Measurements from ENCODE around the gene OGFR. TPM values are rescaled to one million over a fixed set of nuclear protein-coding genes. Genes with fewer than 3 reads are reported as not detected.
"Not testable (repeated sequence)": the region's sequence is repeated elsewhere in the genome, so short reads cannot be mapped to it uniquely, and the experiment has no call there.

The OGFR gene
- total RNA-seq, 4 donors from 2014 or later, result 32.1 to 54.1 (median 42.5) TPM

GRCh38 chr20:62846166-62846890, 41.7 kb downstream of the OGFR start:
- H3K36me3 ChIP-seq, result no peaks in the 10 kb centered on the region
- H3K27ac ChIP-seq, result no peak overlapping the region
- no peak for TF ChIP-seq EP300 (IDR thresholded peaks at IDR 0.05)
- no peak for TF ChIP-seq POLR2A (IDR thresholded peaks at IDR 0.05)
- TF ChIP-seq, protein P1, sequence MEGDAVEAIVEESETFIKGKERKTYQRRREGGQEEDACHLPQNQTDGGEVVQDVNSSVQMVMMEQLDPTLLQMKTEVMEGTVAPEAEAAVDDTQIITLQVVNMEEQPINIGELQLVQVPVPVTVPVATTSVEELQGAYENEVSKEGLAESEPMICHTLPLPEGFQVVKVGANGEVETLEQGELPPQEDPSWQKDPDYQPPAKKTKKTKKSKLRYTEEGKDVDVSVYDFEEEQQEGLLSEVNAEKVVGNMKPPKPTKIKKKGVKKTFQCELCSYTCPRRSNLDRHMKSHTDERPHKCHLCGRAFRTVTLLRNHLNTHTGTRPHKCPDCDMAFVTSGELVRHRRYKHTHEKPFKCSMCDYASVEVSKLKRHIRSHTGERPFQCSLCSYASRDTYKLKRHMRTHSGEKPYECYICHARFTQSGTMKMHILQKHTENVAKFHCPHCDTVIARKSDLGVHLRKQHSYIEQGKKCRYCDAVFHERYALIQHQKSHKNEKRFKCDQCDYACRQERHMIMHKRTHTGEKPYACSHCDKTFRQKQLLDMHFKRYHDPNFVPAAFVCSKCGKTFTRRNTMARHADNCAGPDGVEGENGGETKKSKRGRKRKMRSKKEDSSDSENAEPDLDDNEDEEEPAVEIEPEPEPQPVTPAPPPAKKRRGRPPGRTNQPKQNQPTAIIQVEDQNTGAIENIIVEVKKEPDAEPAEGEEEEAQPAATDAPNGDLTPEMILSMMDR (IDR thresholded peaks at IDR 0.05), result no peak
- no peak for TF ChIP-seq POLR2AphosphoS5 (IDR thresholded peaks at IDR 0.05)
- H3K9me3 ChIP-seq, result no peaks in the 10 kb centered on the region
- no peak overlapping the region for H3K4me3 ChIP-seq
- no peaks in the 10 kb centered on the region for H3K4me1 ChIP-seq
- no peaks in the 10 kb centered on the region for H3K27me3 ChIP-seq
- no peak for DNase-seq (ENCODE audit: low spot score in 2 of 2)
- 87% methylated on average over 19 of the region's 19 CpGs for WGBS

GRCh38 chr20:62848917-62849316, 44.3 kb downstream of the OGFR start:
- H3K9me3 ChIP-seq; H3K4me3 ChIP-seq; H3K27me3 ChIP-seq; H3K27ac ChIP-seq; DNase-seq (ENCODE audit: low spot score in 2 of 2); H3K4me1 ChIP-seq: not testable (repeated sequence)
- 86% methylated on average over 7 of the region's 7 CpGs for WGBS
- peaks cover 17% of the 10 kb centered on the region for H3K36me3 ChIP-seq

DNA sequence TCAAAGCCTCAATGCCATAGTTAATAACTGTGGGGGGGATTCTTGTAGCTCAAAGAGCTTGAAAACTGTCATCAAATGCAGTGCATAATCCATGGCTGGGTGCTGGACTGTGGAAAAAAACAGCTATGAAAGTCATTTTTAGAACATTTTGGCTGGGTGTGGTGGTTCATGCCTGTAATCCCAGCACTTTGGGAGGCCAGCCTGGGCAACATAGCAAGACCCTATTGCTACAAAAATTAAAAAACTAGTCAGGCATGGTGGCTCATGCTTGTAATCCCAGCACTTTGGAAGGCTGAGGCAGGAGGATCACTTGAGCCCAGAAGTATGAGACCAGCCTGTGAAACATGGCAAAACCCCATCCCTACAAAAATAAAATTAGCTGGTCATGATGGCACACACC, 44.8 kb downstream of the OGFR start:
- H3K4me3 ChIP-seq, result no peak overlapping the region
- no peak overlapping the region for H3K27ac ChIP-seq
- no peaks in the 10 kb centered on the region for H3K9me3 ChIP-seq
- no peak for TF ChIP-seq POLR2AphosphoS5 (IDR thresholded peaks at IDR 0.05)
- TF ChIP-seq, protein P1 (IDR thresholded peaks at IDR 0.05), result no peak
- TF ChIP-seq EP300 (IDR thresholded peaks at IDR 0.05), result no peak
- TF ChIP-seq POLR2A (IDR thresholded peaks at IDR 0.05), result no peak
- peaks cover 22% of the 10 kb centered on the region for H3K36me3 ChIP-seq
- DNase-seq (ENCODE audit: low spot score in 2 of 2), result no peak
- no peaks in the 10 kb centered on the region for H3K27me3 ChIP-seq
- H3K4me1 ChIP-seq, result no peaks in the 10 kb centered on the region

- no peak for DNase-seq (ENCODE audit: low spot score in 2 of 2)
- no peak overlapping the region for H3K4me3 ChIP-seq
- no peaks in the 10 kb centered on the region for H3K4me1 ChIP-seq
- no peaks in the 10 kb centered on the region for H3K27me3 ChIP-seq
- no peaks in the 10 kb centered on the region for H3K9me3 ChIP-seq
- WGBS, result 86% methylated on average over 22 of the region's 22 CpGs
- H3K36me3 ChIP-seq, result peaks cover 26% of the 10 kb centered on the region
- H3K27ac ChIP-seq, result no peak overlapping the region
- TF ChIP-seq, protein P1 (IDR thresholded peaks at IDR 0.05), result no peak
- TF ChIP-seq EP300 (IDR thresholded peaks at IDR 0.05) (no peak), POLR2A (IDR thresholded peaks at IDR 0.05) (no peak), POLR2AphosphoS5 (IDR thresholded peaks at IDR 0.05) (no peak)
Measured at GRCh38 chr20:62850333-62850974, 45.8 kb downstream of the OGFR start.

GRCh38 chr20:62852196-62852595, 47.6 kb downstream of the OGFR start:
- Histone ChIP-seq H3K36me3 (peaks cover 32% of the 10 kb centered on the region), H3K4me1 (peaks cover 6% of the 10 kb centered on the region), H3K27ac (no peak overlapping the region), H3K9me3 (no peaks in the 10 kb centered on the region), H3K4me3 (no peak overlapping the region), H3K27me3 (no peaks in the 10 kb centered on the region)
- TF ChIP-seq POLR2A (IDR thresholded peaks at IDR 0.05), result no peak
- TF ChIP-seq, protein P1 (IDR thresholded peaks at IDR 0.05), result no peak
- no peak for TF ChIP-seq EP300 (IDR thresholded peaks at IDR 0.05)
- no peak for TF ChIP-seq POLR2AphosphoS5 (IDR thresholded peaks at IDR 0.05)
- 85% methylated on average over 5 of the region's 8 CpGs for WGBS
- no peak for DNase-seq (ENCODE audit: low spot score in 2 of 2)
